Inferior parietal cortex (tissue), 1 donor: ENCODE measurements around the gene USP47.

Source experiments
- DNase-seq: peaks from one replicate; pipeline ENCODE4 v3.0.0-alpha.2; 2016; ENCODE audit errors: extremely low spot score

USP47 gene

DNA sequence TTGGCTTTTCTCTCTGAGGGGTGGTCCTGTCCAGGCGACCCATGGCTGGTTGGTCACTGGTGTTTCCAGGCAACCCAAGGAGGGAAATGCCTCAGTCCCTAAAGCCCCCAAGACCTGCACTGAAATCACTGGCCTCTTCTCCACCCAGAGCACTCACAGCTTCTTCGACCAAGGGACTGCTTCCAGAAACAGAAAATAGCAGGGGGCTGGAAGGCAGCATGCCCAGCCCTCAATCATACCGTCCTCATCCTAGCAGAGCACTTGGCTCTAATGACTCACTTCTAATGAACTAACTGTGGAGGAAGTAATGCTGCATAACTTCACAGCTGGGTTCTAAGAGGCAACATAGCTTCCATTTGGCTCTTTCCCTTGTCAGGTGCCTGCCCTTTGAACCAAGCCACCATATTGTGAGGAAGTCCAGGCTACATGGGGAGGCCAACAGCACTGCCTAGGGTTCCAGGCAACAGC lies 139.1 kb downstream of the USP47 start:
- no peak for DNase-seq

DNA sequence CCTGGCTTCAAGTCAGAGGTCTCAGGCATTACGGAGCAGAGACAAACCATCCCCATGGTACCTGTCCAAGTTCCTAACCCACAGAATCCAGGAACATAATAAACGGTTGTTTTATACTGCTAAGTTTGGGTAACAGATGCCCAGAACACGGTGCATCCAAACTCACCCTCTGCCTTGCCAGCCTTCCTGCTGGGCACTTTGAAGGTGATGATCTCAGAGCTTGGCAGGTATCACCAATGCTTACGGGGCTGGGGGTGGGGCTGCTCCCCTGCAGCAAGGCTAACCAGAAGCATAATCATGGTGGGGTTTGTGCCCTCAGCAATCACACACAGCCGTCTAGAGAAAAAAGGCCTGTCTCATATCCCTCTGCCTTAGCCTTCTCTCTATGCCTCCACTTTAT lies 139.6 kb downstream of the USP47 start:
- DNase-seq, result no peak

DNA sequence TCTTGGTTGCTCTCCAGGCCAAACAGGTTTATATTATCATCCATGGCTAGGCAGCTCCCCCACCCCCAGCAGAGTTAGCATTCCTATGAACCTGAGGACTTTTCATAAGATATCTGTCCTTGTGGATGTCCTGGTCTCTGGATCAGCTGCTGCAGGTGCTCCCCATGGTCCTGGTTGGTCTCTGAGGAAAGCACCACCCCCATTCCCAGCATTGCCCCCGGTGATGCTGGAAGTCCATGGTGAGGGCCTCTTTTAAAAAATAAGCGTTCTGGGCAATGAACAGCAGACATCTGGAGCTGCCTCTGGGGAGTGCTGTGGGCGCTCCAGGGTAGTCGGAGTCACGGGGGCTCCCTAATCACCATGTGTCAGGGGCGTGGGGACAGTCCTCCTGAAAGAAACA lies 140.1 kb downstream of the USP47 start:
- no peak for DNase-seq

DNA sequence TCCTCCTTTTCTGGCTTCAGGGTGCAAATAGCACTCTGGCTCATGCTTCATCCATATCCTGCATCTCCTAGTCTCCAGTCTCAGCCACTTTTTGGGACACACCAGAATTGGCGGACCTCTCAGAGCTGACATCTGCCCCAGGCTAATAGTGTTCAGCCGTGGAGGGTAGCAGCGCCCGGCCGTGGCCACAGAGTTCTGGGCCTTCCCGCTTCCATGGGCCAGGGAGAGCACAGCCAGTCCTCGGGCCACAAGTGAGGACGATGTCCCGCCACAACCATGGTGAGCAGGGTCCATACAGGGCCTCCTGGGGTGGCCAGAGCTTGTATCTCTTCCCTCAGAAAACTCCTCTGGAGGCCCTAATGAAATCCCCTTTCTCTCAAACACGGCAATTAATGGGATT lies 140.7 kb downstream of the USP47 start:
- no peak for DNase-seq

DNA sequence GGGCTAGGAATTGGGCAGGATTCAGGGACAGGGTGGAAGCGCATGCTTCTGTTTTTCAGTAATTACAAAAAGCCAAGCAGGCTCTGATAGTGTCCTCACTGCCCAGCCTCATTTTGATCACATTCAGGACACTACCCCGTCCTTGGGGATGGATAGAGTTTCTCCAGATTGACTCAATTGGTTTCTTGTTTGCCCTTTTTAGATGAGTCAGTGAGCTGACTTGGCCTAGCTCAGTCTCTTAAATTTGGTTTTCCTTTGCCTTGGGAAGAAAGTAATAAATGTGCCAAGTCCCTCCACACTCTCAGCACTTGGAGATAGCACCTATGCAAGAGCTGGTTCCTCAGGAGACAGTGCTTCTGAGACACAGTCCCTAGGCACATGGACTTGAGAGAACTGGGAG lies 141.2 kb downstream of the USP47 start:
- no peak for DNase-seq

DNA sequence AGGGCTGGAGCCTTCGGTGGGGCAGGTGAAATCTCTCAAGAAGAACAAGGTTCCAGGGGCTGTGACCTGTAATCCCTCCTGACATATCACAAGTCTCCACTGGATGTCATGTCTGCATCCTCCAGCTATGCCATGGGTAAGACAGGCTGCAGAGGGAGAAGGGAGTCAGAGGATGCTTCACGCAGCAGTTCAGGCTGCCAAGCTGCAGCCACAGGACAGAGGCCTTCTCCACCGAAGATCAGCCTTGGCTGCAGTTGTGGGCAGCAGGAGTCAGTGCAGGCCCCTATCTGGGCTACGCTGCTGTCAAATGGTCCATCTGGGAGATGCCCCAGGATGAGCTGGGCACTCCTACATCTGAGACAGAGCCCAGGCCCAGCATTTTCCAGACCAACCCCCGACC lies 141.7 kb downstream of the USP47 start:
- DNase-seq, result no peak

DNA sequence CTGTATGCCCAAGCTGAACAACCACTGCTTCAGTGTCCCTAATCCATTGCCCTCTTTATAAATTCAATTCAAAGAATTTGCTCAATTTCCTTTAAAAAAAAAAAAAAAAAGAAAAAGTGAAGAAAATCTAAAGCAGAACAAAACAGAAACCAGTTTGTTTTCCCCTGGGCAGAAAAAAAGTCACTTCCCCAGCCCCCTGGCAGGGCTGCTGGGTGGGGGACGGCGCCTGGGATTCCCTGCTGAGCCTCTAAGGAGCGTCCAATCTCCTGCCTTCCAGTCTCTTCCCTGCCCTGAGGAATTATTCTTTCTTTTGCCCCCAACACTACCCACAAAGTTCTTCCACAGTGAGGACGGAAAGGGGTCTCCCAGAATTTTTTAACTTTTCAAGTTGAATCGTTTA lies 142.8 kb downstream of the USP47 start:
- DNase-seq, result no peak

DNA sequence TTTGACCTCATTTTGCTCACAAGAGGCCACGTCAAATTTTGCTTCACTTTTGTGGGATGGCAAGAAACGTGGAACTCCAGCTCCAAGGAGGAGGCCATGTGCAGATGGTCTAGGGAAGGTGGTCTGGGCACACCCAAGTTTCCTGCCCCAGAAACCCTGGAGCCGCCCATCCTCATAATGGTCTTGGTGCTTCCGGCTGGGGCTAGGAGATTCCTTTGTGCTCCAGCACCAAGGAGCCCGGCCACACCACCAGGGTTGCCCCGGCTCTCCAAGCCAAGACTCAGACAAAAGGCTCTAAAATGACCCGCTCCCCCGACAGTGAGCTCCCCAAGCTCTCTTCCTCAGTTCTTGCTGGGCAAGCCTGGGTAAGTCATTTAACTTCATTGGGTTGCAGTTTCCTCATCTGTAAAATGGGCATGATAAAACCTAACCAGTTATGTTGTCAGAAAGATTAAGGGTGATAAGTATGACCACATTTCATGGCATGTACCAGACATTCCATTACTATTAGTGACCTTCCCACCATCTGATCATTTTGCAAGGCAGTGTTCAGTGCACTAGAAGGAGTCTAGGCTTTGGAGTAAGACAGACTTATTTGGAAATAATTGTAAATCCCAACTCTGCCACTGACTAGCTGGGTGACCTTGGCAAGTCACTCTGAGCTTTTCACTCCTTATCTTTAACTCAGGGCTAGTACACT lies 143.4 kb downstream of the USP47 start:
- DNase-seq, result no peak

DNA sequence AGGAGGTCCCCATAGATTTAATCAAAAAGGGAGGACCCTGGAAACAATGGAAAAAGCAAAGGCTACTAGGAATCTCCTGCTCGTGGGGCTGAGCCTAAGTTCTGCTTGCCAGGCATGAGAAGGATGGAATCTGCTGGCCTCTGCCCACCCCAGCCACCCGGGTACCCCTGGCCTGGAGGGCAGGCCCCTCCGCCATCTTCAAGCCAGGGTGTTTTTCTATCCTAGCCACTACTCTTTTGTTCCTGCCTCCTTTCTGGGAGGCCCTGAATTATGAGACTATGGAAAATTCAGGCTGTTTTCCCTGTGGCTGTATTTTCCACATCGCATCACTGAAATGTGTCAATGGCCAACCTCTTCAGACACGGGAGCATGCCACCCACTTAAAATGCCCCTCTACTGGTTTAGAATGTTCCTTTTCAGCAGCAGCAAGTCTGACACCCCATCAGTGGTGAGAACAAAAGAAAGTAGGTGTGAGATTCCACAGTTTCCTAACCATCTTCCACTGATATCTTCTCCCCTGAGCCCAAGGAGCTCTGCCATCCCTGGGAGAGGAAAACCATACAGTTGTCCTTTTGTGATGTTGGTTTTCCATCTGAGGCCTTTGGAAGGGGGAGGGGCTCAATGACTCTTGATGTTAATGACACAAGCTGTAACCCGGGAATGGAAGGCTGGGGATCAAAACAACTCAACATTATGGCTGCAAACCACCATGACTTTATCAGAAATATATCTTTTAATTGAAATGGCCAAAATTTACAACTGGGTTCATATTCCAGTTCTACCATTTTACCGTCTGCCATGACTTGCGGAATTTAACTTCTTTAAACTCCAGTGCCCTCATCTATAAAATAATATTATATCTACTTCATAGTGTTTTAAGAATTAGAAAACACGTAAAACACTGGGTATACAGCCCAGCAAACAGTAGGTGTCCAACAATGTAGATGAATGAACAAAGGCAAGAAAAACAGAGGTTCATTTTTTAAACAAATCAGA lies 144.5 kb downstream of the USP47 start:
- no peak for DNase-seq

DNA sequence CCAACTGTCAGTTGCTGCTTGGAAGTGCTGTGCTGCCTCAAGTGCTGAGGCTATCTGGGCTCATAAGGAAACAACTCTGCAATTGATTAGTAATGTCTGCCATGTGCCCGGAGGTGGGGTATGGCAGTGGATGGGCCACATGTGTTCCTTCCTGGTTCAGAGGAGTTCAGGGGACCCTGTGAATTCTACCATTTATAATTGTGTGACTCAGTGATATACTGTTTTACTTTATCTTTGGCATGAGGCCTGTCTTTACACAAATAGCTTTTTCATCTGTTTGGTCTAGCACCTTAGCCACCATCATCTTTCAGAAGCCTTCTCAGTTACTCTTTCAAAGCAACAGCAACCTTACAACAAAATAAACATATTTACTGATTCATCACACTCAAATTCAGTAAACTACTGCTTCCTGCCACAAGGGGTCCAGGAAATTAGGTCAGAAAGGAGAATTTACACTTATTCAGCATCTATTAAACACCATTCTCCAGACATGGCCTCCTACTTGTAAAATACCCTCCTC lies 145.8 kb downstream of the USP47 start:
- DNase-seq, result no peak

DNA sequence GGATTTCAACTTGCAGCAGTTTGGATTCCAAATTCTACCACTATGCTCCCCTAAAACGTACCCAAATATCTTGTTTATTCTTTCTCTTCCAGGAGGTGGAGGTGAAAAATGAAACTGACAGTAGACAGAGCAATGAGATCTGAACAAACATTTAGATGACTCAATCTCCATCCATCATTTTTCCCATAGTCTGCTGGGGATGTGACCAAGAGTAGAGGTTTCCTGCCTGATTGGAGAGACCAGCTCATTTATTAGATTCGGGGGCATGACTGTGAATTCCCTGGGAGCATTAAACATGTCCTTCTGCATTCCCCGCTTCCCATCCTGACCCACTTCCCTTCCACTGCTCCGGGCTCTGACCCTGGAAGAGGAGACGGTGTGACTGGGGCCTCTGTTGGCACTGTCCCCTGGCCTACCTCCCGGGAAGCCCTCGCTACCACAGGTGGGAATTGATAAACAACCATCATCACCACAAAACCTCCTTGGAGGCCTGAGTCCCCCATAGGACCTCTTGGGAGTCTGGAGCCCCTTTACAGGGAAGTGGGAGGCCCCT lies 146.4 kb downstream of the USP47 start:
- DNase-seq, result no peak

DNA sequence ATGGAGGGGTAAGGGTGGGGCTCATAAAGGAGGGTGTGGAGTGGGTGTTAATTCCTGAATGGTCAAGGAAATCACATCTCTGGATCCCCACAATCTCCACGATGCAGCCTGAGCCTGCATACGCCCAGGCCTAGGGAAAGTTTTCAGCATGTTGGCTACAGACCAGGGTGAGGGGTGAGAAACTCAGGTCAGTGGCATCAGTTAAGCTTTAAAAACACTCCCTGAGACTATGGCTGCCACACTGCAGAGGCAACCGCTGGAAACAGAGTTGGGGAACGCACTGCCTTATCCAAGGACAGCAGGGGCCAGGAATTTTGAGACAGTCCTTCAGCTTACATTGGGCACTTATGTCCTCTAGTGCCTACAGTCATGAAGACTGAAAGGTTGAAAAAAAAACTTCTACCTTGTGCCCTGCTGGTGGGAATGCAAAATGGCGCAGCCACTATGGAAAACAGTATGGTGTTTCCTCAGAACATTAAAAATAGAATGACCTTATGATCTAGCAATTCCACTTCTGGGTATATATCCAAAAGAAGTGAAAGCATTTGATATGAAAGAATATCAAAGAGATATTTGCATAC lies 147.0 kb downstream of the USP47 start:
- DNase-seq, result no peak

DNA sequence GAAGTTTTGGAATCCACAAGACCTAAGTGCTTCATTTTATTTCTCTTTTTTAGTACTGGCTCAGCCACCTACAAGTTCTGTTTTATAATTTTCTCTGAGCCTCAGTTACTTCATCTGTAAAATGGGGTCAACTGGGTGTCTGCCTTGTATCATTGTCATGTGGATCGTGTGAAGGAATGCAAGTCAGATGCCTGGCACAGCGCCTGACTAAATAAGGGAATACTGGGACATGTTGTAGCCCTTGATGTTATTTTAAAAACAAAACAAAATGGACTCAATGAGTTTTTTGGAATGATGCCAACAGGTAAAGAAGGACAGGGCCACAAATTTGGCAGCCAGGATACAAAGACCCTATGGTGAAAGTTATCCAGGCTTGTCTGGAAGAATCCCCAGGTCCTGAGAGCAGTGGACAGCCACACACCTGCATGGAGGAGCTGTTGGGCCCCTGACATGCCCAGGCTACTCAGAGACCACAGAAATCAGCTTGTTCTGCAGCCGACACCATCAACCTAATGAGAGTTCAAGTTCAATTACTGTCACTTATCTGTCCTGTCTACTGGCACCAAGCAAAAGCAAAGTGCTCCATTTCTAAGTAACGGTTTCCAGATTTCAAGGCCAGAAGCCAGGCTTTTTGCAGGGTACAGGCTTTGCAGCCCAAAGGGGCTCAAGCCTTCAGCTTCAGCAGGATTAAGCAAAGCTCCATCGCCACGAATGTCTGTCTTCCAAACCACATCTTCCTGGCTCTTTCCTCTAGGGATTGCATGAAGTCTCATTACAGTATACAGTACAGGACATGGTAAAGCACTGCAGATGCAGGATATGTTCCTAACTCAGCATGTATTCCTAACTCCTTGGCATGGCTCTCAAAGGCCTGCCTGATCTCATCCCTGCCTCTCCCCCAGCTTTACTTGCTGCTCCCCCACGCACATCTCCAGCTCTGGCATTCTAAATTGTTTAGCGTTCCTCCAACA lies 148.3 kb downstream of the USP47 start:
- no peak for DNase-seq

DNA sequence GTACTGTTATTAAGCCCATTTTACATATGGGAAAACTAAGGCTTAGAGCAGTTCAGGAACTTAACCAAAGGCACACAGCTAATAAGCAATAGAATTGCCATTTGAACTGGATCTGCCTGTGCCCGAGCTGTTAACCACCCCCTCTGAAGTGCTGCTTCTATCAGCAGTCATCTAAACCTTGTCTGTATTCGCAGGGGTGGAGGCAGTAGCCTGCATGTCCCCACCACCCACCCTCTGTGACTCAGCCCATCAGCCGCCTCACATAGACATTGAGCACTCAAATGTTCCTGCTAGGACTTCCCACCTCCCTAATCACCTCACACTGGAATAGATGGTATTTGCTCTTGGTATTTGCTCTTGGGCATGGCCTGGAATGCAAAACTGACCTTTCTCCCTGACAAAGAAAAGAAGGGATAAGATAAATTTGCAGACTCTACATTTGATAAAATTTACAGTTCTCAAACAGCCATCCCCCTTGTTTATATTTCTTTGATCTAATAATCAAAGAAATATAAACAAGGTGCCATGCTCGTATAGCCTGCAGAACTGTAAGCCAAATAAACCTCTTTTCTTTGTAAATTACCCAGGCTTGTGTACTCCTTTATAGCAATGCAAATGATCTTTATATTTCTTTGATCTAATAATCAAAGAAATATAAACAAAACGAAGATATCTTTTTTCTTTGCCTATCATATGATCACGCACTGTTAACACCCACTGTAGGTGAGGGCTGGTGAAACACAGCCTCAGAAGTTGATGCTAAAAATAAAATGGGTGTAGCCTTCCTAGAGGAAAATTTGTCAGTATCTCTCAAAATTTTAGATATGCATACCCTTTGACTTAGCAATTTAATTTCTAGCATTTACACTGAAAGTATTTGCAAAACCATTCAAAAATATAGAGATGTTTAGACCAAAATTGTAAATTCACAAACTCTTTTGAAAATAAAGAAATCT lies 150.8 kb downstream of the USP47 start:
- DNase-seq, result no peak

DNA sequence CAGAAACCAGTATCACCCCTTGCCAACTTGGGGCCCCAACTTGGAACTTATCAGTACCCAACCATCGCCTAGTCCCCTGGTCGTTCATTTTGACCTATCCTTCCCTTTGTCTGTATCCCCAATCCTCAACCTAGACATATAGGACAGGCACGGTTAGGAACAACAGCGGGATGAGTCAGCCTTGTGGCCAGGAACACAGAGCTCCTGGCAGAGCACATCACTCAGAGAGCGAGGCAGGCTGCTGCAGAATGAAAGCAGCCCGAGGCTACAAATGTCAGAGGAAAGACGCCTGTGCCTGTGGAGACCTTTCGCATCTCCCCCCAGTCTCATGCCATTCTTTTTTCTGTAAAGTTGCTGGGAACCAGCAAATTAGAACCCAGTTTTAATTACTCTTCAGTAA lies 152.1 kb downstream of the USP47 start:
- peak; percentile 72 for DNase-seq

DNA sequence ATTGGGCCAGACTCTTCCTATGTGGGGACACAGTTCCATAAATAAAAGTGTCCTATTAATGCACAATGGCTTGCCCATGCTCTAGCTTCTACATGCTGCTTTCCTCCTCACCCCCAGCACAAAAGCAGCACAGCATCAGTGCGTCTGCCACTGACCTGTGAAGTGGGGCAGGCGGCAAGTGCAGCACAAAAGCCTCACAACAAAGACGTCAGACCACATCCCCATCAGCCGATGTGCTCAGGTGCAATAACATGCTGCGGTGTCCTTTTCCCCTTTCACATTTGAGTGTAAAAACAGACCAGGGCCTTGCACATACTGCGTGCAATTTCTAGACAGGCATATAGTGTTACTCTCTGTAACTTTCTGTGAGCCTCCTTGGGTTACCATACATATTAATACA lies 153.8 kb downstream of the USP47 start:
- no peak for DNase-seq

DNA sequence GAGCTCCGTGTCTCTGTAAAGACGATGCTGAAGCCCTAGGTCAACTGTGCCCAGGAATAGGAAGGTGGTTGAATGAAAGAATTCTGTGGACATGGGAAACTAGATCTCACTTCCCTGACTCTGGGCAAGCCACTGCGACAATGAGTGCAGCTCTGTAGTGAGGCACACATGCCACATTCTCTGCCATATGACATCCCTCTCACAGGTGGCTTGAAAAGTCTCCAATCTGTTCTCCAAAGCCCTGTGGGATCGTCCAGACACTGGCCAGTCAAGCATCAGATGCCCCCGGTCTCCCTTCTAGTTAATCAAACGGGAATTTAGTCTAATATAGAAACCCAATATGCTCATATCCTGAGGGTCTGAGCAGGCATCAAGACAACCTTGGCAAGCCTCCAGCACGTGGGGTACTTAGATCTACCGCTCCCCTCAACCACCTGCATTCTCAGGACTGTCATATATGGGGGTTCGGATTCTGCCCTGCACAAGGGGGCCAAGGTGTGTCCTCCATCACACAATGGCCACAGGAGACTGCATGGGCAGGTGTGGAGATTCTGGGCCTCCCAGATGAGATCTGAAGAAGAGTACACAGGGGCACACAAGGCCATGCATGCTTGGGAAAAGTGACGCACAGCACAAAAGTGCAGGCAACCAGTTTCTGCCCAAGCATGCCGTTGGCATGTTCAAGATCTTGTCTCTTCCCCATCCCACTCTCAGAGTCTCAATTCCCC lies 154.7 kb downstream of the USP47 start:
- DNase-seq, result no peak

DNA sequence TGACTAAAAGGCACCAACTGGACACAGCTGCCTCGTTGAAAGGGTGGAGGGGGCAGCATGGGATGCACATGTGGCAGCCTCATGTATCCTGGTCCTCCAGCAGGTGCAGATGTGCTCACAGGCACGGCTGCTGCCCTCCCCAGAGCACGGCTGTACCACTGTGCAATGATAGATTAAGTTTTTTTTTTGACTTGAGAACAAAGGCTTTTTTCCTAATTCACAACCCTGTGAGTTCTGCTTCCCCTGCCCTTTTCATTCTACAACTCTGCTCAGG lies 155.2 kb downstream of the USP47 start:
- DNase-seq, result no peak

DNA sequence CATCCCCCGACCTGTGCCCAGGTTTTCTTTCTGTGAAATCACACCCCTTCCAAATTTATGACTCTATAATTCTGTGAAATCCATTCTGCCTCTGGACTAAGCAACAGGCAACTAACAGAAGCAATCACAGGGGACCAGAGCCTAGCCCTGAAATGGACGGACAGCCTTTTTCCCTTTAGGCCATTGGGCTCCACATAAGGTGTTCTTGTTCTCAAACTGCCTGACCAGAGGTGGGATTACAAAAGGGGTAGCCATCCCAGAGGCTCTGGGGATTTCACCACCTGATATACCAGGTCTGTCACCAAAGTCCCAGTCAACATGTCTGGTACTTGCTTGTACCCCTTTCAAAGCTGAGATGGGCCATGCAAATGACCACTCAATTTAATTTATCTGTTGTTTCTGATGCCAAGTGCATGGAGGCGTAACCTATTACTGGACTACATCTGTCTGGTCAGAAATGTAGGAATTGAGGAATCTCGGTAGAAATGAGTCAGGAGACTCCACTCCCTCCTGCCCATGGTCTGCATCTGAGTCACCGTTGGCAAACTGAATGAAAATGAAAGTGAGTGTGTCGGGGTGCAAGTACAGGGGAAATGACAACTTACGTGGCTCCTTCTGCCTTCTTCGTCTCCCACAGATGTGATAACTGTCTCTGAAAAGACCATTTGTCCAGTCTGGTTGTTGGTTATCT lies 156.5 kb downstream of the USP47 start:
- DNase-seq, result no peak
